SK-N-SH treated with all-trans-retinoic acid at 6 μM for 48 hours (cell line): ENCODE data around the gene RAB4A.
"Not testable (repeated sequence)": the region's sequence is repeated elsewhere in the genome, so short reads cannot be mapped to it uniquely, and the experiment has no call there.

ENCODE experiments used
- ATAC-seq: fragments of 200-7000 bp; cut with Tn5 transposase; 3 replicates; pipeline ENCODE4 v1.9.1; 2020; ENCODE audit warnings: mild to moderate bottlenecking, moderate library complexity
- BACH2 ChIP-seq: fragments of 250-450 bp; sonication (Bioruptor Pico); IDR thresholded peaks from 2 replicates; pipeline ENCODE4 v1.9.0; 2021; ENCODE audit warnings: mild to moderate bottlenecking, borderline replicate concordance
- CSDC2 ChIP-seq: fragments of 250-450 bp; sonication (Bioruptor Pico); IDR thresholded peaks from 2 replicates; pipeline ENCODE4 v1.5.0; 2020; ENCODE audit warnings: mild to moderate bottlenecking, moderate library complexity
- ESRRG ChIP-seq: fragments of 250-450 bp; sonication (Bioruptor Pico); IDR thresholded peaks from 2 replicates; pipeline ENCODE4 v1.6.1; 2021; ENCODE audit warnings: mild to moderate bottlenecking
- GLIS3 ChIP-seq: fragments of 250-450 bp; sonication (Bioruptor Pico); IDR thresholded peaks from 2 replicates; pipeline ENCODE4 v1.5.0; 2020; ENCODE audit warnings: mild to moderate bottlenecking, moderate library complexity
- ISL1 ChIP-seq: fragments of 250-450 bp; sonication (Bioruptor Pico); IDR thresholded peaks from 2 replicates; pipeline ENCODE4 v2.1.2; 2022; ENCODE audit warnings: mild to moderate bottlenecking, moderate library complexity
- OSR1 ChIP-seq: fragments of 250-450 bp; sonication (Bioruptor Pico); IDR thresholded peaks from 2 replicates; pipeline ENCODE4 v1.8.0; 2022; ENCODE audit warnings: moderate library complexity, mild to moderate bottlenecking, inconsistent platforms
- PPARA ChIP-seq: fragments of 250-450 bp; sonication (Bioruptor Pico); IDR thresholded peaks from 2 replicates; pipeline ENCODE4 v1.5.0; 2020; ENCODE audit warnings: mild to moderate bottlenecking, borderline replicate concordance
- RARB ChIP-seq: fragments of 250-450 bp; sonication (Bioruptor Pico); IDR thresholded peaks from 2 replicates; pipeline ENCODE4 v1.8.0; 2021; ENCODE audit warnings: mild to moderate bottlenecking, moderate library complexity
- SNAI2 ChIP-seq: fragments of 250-450 bp; sonication (Bioruptor Pico); IDR thresholded peaks from 2 replicates; pipeline ENCODE4 v1.5.0; 2020; ENCODE audit warnings: mild to moderate bottlenecking, moderate library complexity
- TCF4 ChIP-seq: fragments of 250-450 bp; sonication (Bioruptor Pico); IDR thresholded peaks from 2 replicates; pipeline ENCODE4 v1.8.0; 2021; ENCODE audit warnings: mild to moderate bottlenecking, moderate library complexity, borderline replicate concordance
- TSHZ2 ChIP-seq: fragments of 250-450 bp; sonication (Bioruptor Pico); IDR thresholded peaks from 2 replicates; pipeline ENCODE4 v1.5.0; 2020; ENCODE audit warnings: mild to moderate bottlenecking, moderate library complexity
- ZC3H10 ChIP-seq: fragments of 250-450 bp; sonication (Bioruptor Pico); IDR thresholded peaks from 2 replicates; pipeline ENCODE4 v1.5.1; 2021; ENCODE audit warnings: mild to moderate bottlenecking, moderate library complexity
- ZFP3 ChIP-seq: fragments of 250-450 bp; sonication (Bioruptor Pico); IDR thresholded peaks from 2 replicates; pipeline ENCODE4 v1.5.0; 2020; ENCODE audit warnings: mild to moderate bottlenecking, moderate library complexity
- ZFP30 ChIP-seq: fragments of 450-650 bp; formaldehyde crosslinking; IDR thresholded peaks from 2 replicates; pipeline ENCODE4 v1.5.0; 2022; ENCODE audit warnings: mild to moderate bottlenecking, moderate library complexity
- ZNF565 ChIP-seq: fragments of 450-650 bp; formaldehyde crosslinking; conservative IDR thresholded peaks from 2 replicates; pipeline ENCODE4 v1.5.0; 2020; ENCODE audit warnings: low read depth, mild to moderate bottlenecking, moderate library complexity
- ZNF70 ChIP-seq: fragments of 450-650 bp; formaldehyde crosslinking; IDR thresholded peaks from 2 replicates; pipeline ENCODE4 v1.5.0; 2020; ENCODE audit warnings: mild to moderate bottlenecking, moderate library complexity
- ZNF8 ChIP-seq: fragments of 450-650 bp; formaldehyde crosslinking; IDR thresholded peaks from 2 replicates; pipeline ENCODE4 v1.5.0; 2020; ENCODE audit warnings: mild to moderate bottlenecking, moderate library complexity
- TF ChIP-seq, protein P1 (sequence below): fragments of 250-450 bp; sonication (Bioruptor Pico); IDR thresholded peaks from 2 replicates; pipeline ENCODE4 v1.5.1; 2021; ENCODE audit warnings: mild to moderate bottlenecking, moderate library complexity
- TF ChIP-seq, protein P2 (sequence below): fragments of 250-450 bp; sonication (Bioruptor Pico); IDR thresholded peaks from 2 replicates; pipeline ENCODE4 v1.8.0; 2021; ENCODE audit warnings: low read depth, mild to moderate bottlenecking, moderate library complexity, borderline replicate concordance
- TF ChIP-seq, protein P3 (sequence below): fragments of 250-450 bp; sonication (Bioruptor Pico); IDR thresholded peaks from 2 replicates; pipeline ENCODE4 v1.5.1; 2020; ENCODE audit warnings: low read depth, mild to moderate bottlenecking, moderate library complexity
- TF ChIP-seq, protein P4 (sequence below): fragments of 250-450 bp; sonication (Bioruptor Pico); IDR thresholded peaks from 2 replicates; pipeline ENCODE4 v1.8.0; 2020; ENCODE audit warnings: mild to moderate bottlenecking, moderate library complexity, borderline replicate concordance

The RAB4A gene

DNA sequence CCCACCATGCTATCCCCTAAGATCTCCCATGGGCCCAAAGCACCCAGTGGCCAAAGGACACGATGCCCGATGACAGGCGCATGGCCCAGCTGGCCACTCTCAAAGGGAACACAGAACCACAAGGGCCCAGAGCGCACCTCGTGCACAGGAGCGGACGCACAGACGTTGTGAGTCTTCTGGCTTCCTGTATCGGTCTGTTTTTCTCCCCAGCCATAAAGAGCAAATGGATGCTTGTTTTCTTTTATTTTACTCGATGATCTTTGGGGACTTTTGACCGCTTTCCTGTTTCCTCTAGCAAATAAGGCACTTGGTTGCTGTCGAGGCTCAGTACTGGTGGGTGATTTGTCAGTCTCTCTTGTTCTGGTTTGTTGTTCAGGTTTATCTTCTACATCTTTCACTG lies 55.7 kb downstream of the RAB4A start:
- no peak for ATAC-seq
- TF ChIP-seq ZNF565 (CRISPR knock-in tag): no peak
- TF ChIP-seq, protein P1, sequence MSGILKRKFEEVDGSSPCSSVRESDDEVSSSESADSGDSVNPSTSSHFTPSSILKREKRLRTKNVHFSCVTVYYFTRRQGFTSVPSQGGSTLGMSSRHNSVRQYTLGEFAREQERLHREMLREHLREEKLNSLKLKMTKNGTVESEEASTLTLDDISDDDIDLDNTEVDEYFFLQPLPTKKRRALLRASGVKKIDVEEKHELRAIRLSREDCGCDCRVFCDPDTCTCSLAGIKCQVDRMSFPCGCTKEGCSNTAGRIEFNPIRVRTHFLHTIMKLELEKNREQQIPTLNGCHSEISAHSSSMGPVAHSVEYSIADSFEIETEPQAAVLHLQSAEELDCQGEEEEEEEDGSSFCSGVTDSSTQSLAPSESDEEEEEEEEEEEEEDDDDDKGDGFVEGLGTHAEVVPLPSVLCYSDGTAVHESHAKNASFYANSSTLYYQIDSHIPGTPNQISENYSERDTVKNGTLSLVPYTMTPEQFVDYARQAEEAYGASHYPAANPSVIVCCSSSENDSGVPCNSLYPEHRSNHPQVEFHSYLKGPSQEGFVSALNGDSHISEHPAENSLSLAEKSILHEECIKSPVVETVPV: no peak
- TF ChIP-seq, protein P2, sequence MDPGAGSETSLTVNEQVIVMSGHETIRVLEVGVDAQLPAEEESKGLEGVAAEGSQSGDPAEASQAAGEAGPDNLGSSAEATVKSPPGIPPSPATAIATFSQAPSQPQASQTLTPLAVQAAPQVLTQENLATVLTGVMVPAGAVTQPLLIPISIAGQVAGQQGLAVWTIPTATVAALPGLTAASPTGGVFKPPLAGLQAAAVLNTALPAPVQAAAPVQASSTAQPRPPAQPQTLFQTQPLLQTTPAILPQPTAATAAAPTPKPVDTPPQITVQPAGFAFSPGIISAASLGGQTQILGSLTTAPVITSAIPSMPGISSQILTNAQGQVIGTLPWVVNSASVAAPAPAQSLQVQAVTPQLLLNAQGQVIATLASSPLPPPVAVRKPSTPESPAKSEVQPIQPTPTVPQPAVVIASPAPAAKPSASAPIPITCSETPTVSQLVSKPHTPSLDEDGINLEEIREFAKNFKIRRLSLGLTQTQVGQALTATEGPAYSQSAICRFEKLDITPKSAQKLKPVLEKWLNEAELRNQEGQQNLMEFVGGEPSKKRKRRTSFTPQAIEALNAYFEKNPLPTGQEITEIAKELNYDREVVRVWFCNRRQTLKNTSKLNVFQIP (CRISPR knock-in tag): no peak
- TF ChIP-seq PPARA (CRISPR knock-in tag): no peak
- no peak for TF ChIP-seq ZC3H10 (CRISPR knock-in tag)
- no peak for TF ChIP-seq SNAI2 (CRISPR knock-in tag)
- TF ChIP-seq TSHZ2: no peak
- TF ChIP-seq, protein P3, sequence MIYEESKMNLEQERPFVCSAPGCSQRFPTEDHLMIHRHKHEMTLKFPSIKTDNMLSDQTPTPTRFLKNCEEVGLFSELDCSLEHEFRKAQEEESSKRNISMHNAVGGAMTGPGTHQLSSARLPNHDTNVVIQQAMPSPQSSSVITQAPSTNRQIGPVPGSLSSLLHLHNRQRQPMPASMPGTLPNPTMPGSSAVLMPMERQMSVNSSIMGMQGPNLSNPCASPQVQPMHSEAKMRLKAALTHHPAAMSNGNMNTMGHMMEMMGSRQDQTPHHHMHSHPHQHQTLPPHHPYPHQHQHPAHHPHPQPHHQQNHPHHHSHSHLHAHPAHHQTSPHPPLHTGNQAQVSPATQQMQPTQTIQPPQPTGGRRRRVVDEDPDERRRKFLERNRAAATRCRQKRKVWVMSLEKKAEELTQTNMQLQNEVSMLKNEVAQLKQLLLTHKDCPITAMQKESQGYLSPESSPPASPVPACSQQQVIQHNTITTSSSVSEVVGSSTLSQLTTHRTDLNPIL: no peak
- TF ChIP-seq OSR1 (CRISPR knock-in tag): no peak
- TF ChIP-seq RARB (CRISPR knock-in tag): no peak
- TF ChIP-seq ZFP3 (CRISPR knock-in tag): no peak
- no peak for TF ChIP-seq ESRRG (CRISPR knock-in tag)
- TF ChIP-seq BACH2 (CRISPR knock-in tag): no peak
- no peak for TF ChIP-seq CSDC2 (CRISPR knock-in tag)
- TF ChIP-seq, protein P4, sequence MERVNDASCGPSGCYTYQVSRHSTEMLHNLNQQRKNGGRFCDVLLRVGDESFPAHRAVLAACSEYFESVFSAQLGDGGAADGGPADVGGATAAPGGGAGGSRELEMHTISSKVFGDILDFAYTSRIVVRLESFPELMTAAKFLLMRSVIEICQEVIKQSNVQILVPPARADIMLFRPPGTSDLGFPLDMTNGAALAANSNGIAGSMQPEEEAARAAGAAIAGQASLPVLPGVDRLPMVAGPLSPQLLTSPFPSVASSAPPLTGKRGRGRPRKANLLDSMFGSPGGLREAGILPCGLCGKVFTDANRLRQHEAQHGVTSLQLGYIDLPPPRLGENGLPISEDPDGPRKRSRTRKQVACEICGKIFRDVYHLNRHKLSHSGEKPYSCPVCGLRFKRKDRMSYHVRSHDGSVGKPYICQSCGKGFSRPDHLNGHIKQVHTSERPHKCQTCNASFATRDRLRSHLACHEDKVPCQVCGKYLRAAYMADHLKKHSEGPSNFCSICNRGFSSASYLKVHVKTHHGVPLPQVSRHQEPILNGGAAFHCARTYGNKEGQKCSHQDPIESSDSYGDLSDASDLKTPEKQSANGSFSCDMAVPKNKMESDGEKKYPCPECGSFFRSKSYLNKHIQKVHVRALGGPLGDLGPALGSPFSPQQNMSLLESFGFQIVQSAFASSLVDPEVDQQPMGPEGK (CRISPR knock-in tag): no peak
- no peak for TF ChIP-seq ZFP30 (CRISPR knock-in tag)
- TF ChIP-seq ZNF70: no peak
- TF ChIP-seq GLIS3 (CRISPR knock-in tag): no peak
- TF ChIP-seq ZNF8 (CRISPR knock-in tag): no peak
- TF ChIP-seq, all 23 proteins: peak for 0

GRCh38 chr1:229327765-229328164 lies 56.9 kb downstream of the RAB4A start:
- not testable (repeated sequence) for ATAC-seq

DNA sequence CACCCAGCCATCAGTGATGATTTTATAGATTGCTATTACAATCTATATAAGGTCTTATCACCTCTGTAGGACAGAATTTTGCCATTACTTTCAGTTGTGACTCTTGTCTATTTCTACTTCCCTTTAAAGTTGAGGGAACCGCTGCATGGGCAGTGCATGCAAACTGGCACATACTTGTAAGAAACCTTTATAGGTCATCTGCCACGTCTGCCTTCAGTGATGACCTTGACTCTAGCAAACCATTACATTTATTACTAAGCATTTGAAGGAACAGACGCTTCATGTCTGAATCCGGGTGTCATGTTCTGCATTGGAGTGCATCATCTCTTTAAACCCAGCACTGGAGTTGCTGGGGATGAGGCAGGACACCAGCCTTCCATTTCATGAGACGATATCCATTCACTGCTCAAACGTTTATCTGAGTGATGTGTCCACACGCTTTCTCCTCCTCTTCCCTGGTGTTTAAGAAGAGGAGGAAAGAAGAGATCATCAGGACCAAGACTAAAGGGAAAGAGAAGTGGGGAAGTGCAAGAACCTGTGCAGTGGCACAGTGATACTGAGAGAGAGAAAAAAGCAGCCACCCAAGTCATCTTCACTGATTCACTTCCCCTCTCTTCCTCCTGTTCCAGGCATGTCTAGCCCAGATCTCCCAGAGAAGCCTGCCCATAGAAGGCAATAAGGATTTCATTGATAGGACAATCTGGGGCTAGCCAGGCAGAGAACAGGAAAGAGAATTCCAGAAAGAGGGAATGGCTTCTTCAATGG lies 57.9 kb downstream of the RAB4A start:
- no peak for ATAC-seq
- TF ChIP-seq, protein P1: no peak
- TF ChIP-seq ZC3H10 (CRISPR knock-in tag) (no peak), ZNF8 (CRISPR knock-in tag) (no peak), PPARA (CRISPR knock-in tag) (no peak), ISL1 (CRISPR knock-in tag) (no peak), TCF4 (CRISPR knock-in tag) (no peak), GLIS3 (CRISPR knock-in tag) (no peak), TSHZ2 (no peak)
- TF ChIP-seq, protein P2 (CRISPR knock-in tag): no peak
